CD14-positive monocyte (primary cell): Measurements from ENCODE around the gene ARHGEF10L. TPM values are rescaled to one million over a fixed set of nuclear protein-coding genes. Genes with fewer than 3 reads are reported as not detected.
A peak's percentile ranks its signal among the peaks of the same experiment; 100 is the strongest.

ENCODE experiments used
- DNase-seq, 3 donors: peaks; one replicate each; pipeline ENCODE4 v3.0.0-alpha.2; 2011 to 2022
- H2AFZ ChIP-seq: 2 replicates; pipeline ENCODE4 v1.6.0; 2012; ENCODE audit warnings: mild to moderate bottlenecking, low read depth, low read length, inconsistent platforms; ENCODE audit not compliant: insufficient read depth, poor library complexity, severe bottlenecking
- H3K27ac ChIP-seq, 2 donors: 1 replicate in 1 of 2; 2 replicates in 1 of 2; pipeline ENCODE4 v1.5.1; 2012 to 2013; ENCODE audit warnings: low read length in 2 of 2, control low read depth in 1 of 2, inconsistent platforms in 1 of 2, low read depth in 1 of 2, mild to moderate bottlenecking in 1 of 2
- H3K27me3 ChIP-seq, 2 donors: one replicate each; pipeline versions ENCODE4 v1.6.0 to v1.6.1; 2011 to 2013; ENCODE audit warnings: low read length in 2 of 2; ENCODE audit not compliant: control insufficient read depth in 2 of 2, insufficient read depth in 2 of 2
- H3K36me3 ChIP-seq, 2 donors: replicated peaks in 1 of 2; 1 replicate in 1 of 2; 2 replicates in 1 of 2; pipeline versions ENCODE4 v1.5.1 to v1.6.1; 2012 to 2013; ENCODE audit warnings: low read length in 2 of 2, control low read depth in 1 of 2, inconsistent platforms in 1 of 2, mild to moderate bottlenecking in 1 of 2; ENCODE audit not compliant: insufficient read depth in 2 of 2, control insufficient read depth in 1 of 2
- H3K4me1 ChIP-seq, 2 donors: 1 replicate in 1 of 2; 2 replicates in 1 of 2; pipeline versions ENCODE4 v1.5.1 to v1.6.1; 2012 to 2013; ENCODE audit warnings: low read length in 2 of 2, control low read depth in 1 of 2, inconsistent platforms in 1 of 2, mild to moderate bottlenecking in 1 of 2, moderate library complexity in 1 of 2; ENCODE audit not compliant: insufficient read depth in 2 of 2, control insufficient read depth in 1 of 2
- H3K4me2 ChIP-seq: replicated peaks from 2 replicates; pipeline ENCODE3; 2012; ENCODE audit warnings: low read length, moderate library complexity, mild to moderate bottlenecking; ENCODE audit not compliant: poor library complexity, severe bottlenecking; ENCODE audit errors: extremely low read depth
- H3K4me3 ChIP-seq, 3 experiments: fragments of 200-600 bp in 1 of 3; sonication (generic) in 1 of 3; replicated peaks in 1 of 3; 1 replicate in 2 of 3; 2 replicates in 1 of 3; pipeline ENCODE4 v1.5.1; 2011 to 2013; ENCODE audit warnings: low read length in 3 of 3, mild to moderate bottlenecking in 3 of 3, control low read depth in 2 of 3, low read depth in 2 of 3, inconsistent platforms in 1 of 3, moderate library complexity in 1 of 3
- H3K79me2 ChIP-seq: 2 replicates; pipeline ENCODE4 v1.6.0; 2012; ENCODE audit warnings: mild to moderate bottlenecking, control low read depth, inconsistent platforms, low read length, moderate library complexity; ENCODE audit not compliant: insufficient read depth
- H3K9ac ChIP-seq: 2 replicates; pipeline ENCODE4 v1.6.0; 2017; ENCODE audit warnings: low read length, mild to moderate bottlenecking; ENCODE audit not compliant: insufficient read depth, poor library complexity, severe bottlenecking
- H3K9me3 ChIP-seq, 2 donors: replicated peaks in 1 of 2; 1 replicate in 1 of 2; 2 replicates in 1 of 2; pipeline versions ENCODE4 v1.5.1 to v1.6.1; 2012 to 2013; ENCODE audit warnings: low read length in 2 of 2, control low read depth in 1 of 2; ENCODE audit not compliant: control insufficient read depth in 1 of 2, insufficient read depth in 1 of 2
- H4K20me1 ChIP-seq: 2 replicates; pipeline ENCODE4 v1.6.0; 2012; ENCODE audit warnings: mild to moderate bottlenecking, low read length, control low read depth, moderate library complexity; ENCODE audit not compliant: insufficient read depth
- H3K27ac Mint-ChIP-seq, 7 donors: one replicate each; pipeline ENCODE4 v1.8.0; 2020; ENCODE audit warnings: mild to moderate bottlenecking in 7 of 7, mixed read lengths in 7 of 7, moderate library complexity in 6 of 7, inconsistent platforms in 2 of 7
- H3K27me3 Mint-ChIP-seq, 3 donors: one replicate each; pipeline ENCODE4 v1.8.0; 2021 to 2022; ENCODE audit warnings: low read depth in 3 of 3, mild to moderate bottlenecking in 3 of 3, mixed read lengths in 3 of 3, moderate library complexity in 3 of 3, inconsistent platforms in 1 of 3
- H3K36me3 Mint-ChIP-seq, 2 donors: one replicate each; pipeline ENCODE4 v1.8.0; 2020; ENCODE audit warnings: mixed read lengths in 2 of 2, inconsistent platforms in 1 of 2, mild to moderate bottlenecking in 1 of 2
- H3K4me1 Mint-ChIP-seq: one replicate; pipeline ENCODE4 v1.8.0; 2020; ENCODE audit warnings: mild to moderate bottlenecking, mixed read lengths
- H3K4me3 Mint-ChIP-seq, 2 donors: one replicate each; pipeline ENCODE4 v1.8.0; 2020; ENCODE audit warnings: mild to moderate bottlenecking in 2 of 2, mixed read lengths in 2 of 2, moderate library complexity in 1 of 2
- H3K9me3 Mint-ChIP-seq, 7 donors: one replicate each; pipeline ENCODE4 v1.8.0; 2020 to 2022; ENCODE audit warnings: mixed read lengths in 7 of 7, mild to moderate bottlenecking in 6 of 7, moderate library complexity in 6 of 7, inconsistent platforms in 2 of 7
- CTCF ChIP-seq: fragments of 200-600 bp; IDR thresholded peaks from one replicate; pipeline ENCODE4 v1.8.0; 2022; ENCODE audit warnings: antibody characterized with exemption, mild to moderate bottlenecking
- WGBS: methylation state at CpG from one replicate; pipeline ENCODE4 v1.1.5; 2013; ENCODE audit warnings: missing lambda C conversion rate; ENCODE audit not compliant: insufficient coverage; 5-methylcytosine and 5-hydroxymethylcytosine counted together
- intact Hi-C, 2 donors: fragments of 100-400 bp; cut with micrococcal nuclease; formaldehyde crosslinking; loops; one replicate each; pipeline versions ENCODE4 v1.15.0 to v1.15.1; 2023
- polyA plus RNA-seq, 3 donors: library from polyadenylated mRNA; depleted of rRNA in 1 of 3; unstranded in 2 of 3; stranded (reverse) in 1 of 3; fragments of 300-500 nt in 2 of 3; fragments of >200 nt in 1 of 3; fragmentation: Illumina TruSeq in 2 of 3; gene quantifications; 1 replicate in 2 of 3; 2 replicates in 1 of 3; pipeline ENCODE4 v1.2.3, GENCODE V29; 2012 to 2021

Gene ARHGEF10L
- polyA plus RNA-seq, 3 donors, result 20.7 to 95.7 (median 23.7) TPM

- Mint-ChIP-seq H3K36me3 (no peaks in the 10 kb centered on the region), H3K27ac (no peak overlapping the region), H3K4me3 (no peak overlapping the region), H3K4me1 (peaks cover 3% of the 10 kb centered on the region), H3K27me3 (peaks cover 12 to 25% (median 15%) of the 10 kb centered on the region in 3 donors), H3K9me3 (no peaks in the 10 kb centered on the region)
- TF ChIP-seq CTCF, result no peak
- Histone ChIP-seq H2AFZ (no peak overlapping the region), H3K4me3 (no peak overlapping the region), H3K79me2 (no peaks in the 10 kb centered on the region), H3K9ac (no peak overlapping the region), H4K20me1 (no peaks in the 10 kb centered on the region), H3K27me3 (no peaks in the 10 kb centered on the region), H3K4me2 (no peak overlapping the region), H3K9me3 (no peaks in the 10 kb centered on the region), H3K27ac (no peak overlapping the region), H3K4me1 (no peaks in the 10 kb centered on the region), H3K36me3 (no peaks in the 10 kb centered on the region)
- peak in 1 of 3 donors; percentile 10 for DNase-seq
- 49% methylated on average over 6 of the region's 8 CpGs for WGBS
- intact Hi-C loops, result no loop called here
Observed at GRCh38 chr1:17551755-17552234, 12.3 kb downstream of the ARHGEF10L start.

- Histone ChIP-seq H3K79me2 (no peaks in the 10 kb centered on the region), H3K9me3 (no peaks in the 10 kb centered on the region), H3K4me1 (no peaks in the 10 kb centered on the region), H3K4me3 (no peak overlapping the region), H3K27me3 (no peaks in the 10 kb centered on the region), H2AFZ (no peak overlapping the region), H4K20me1 (no peaks in the 10 kb centered on the region), H3K4me2 (no peak overlapping the region), H3K27ac (no peak overlapping the region), H3K9ac (no peak overlapping the region), H3K36me3 (no peaks in the 10 kb centered on the region)
- H3K36me3 Mint-ChIP-seq, result no peaks in the 10 kb centered on the region
- peak in 1 of 3 donors; percentile 19 for DNase-seq
- WGBS, result 90% methylated on average over 2 of the region's 8 CpGs
- H3K4me1 Mint-ChIP-seq, result peaks cover 3% of the 10 kb centered on the region
- H3K27me3 Mint-ChIP-seq, result peaks cover 10 to 27% (median 19%) of the 10 kb centered on the region in 3 donors
- peak overlapping the region in 1 of 2 donors; percentile 49 for H3K4me3 Mint-ChIP-seq
- intact Hi-C loops, result no loop called here
- TF ChIP-seq CTCF, result no peak
- no peaks in the 10 kb centered on the region for H3K9me3 Mint-ChIP-seq
- H3K27ac Mint-ChIP-seq, result peak overlapping the region in 2 of 7 donors; percentile 38 to 83
Observed at GRCh38 chr1:17553975-17554700, 14.6 kb downstream of the ARHGEF10L start.
